ENCODE data around the gene USP31. TPM values are rescaled to one million over a fixed set of nuclear protein-coding genes. Genes with fewer than 3 reads are reported as not detected.

The USP31 gene
- total RNA-seq, 3 donors from 2014 or later, result 6.7 to 40.7 (median 21.0) TPM

- TF ChIP-seq POLR2AphosphoS5 (IDR thresholded peaks at IDR 0.05), result no peak
- no peak for TF ChIP-seq CTCF (IDR thresholded peaks at IDR 0.05)
- TF ChIP-seq POLR2A (IDR thresholded peaks at IDR 0.05), result no peak
Measured at GRCh38 chr16:23113185-23113584, 36.1 kb downstream of the USP31 start.

GRCh38 chr16:23110257-23110899 lies 38.9 kb downstream of the USP31 start:
- Histone ChIP-seq H3K4me1 (no peaks in the 10 kb centered on the region), H3K4me3 (no peak overlapping the region), H3K9me3 (no peaks in the 10 kb centered on the region), H3K27ac (no peak overlapping the region), H3K36me3 (no peaks in the 10 kb centered on the region), H3K27me3 (no peaks in the 10 kb centered on the region)
- DNase-seq (ENCODE audit: low spot score in 2 of 2), result no peak
- no peak for TF ChIP-seq POLR2AphosphoS5 (IDR thresholded peaks at IDR 0.05)
- TF ChIP-seq POLR2A (IDR thresholded peaks at IDR 0.05), result no peak
- no peak for TF ChIP-seq CTCF (IDR thresholded peaks at IDR 0.05)
- intact Hi-C loops (cut with DNase I; ENCODE audit: low total_unique reads), result no loop called here

More at GRCh38 chr16:23113185-23113584, 36.1 kb downstream of the USP31 start:
- no peaks in the 10 kb centered on the region for H3K9me3 ChIP-seq
- peak overlapping the region in 1 of 2 donors; percentile 20 for H3K27ac ChIP-seq
- no peaks in the 10 kb centered on the region for H3K4me1 ChIP-seq
- no peaks in the 10 kb centered on the region for H3K36me3 ChIP-seq
- intact Hi-C loops (cut with DNase I; ENCODE audit: low total_unique reads), result no loop called here
- H3K4me3 ChIP-seq, result no peak overlapping the region
- no peak for DNase-seq (ENCODE audit: low spot score in 2 of 2)
- no peaks in the 10 kb centered on the region for H3K27me3 ChIP-seq

GRCh38 chr16:23107936-23108335 lies 41.3 kb downstream of the USP31 start:
- no peaks in the 10 kb centered on the region for H3K36me3 ChIP-seq
- H3K4me1 ChIP-seq, result no peaks in the 10 kb centered on the region
- no peak for DNase-seq (ENCODE audit: low spot score in 2 of 2)
- intact Hi-C loops (cut with DNase I; ENCODE audit: low total_unique reads), result no loop called here
- TF ChIP-seq POLR2AphosphoS5 (IDR thresholded peaks at IDR 0.05) (no peak), CTCF (IDR thresholded peaks at IDR 0.05) (no peak), POLR2A (IDR thresholded peaks at IDR 0.05) (no peak)
- no peaks in the 10 kb centered on the region for H3K27me3 ChIP-seq
- H3K9me3 ChIP-seq, result no peaks in the 10 kb centered on the region
- H3K27ac ChIP-seq, result peak overlapping the region; percentile 31 to 35
- no peak overlapping the region for H3K4me3 ChIP-seq

- H3K36me3 ChIP-seq, result no peaks in the 10 kb centered on the region
- intact Hi-C loops (cut with DNase I; ENCODE audit: low total_unique reads), result no loop called here
- no peak overlapping the region for H3K4me3 ChIP-seq
- no peaks in the 10 kb centered on the region for H3K9me3 ChIP-seq
- H3K27ac ChIP-seq, result no peak overlapping the region
- TF ChIP-seq POLR2A (IDR thresholded peaks at IDR 0.05) (no peak), POLR2AphosphoS5 (IDR thresholded peaks at IDR 0.05) (no peak), CTCF (IDR thresholded peaks at IDR 0.05) (no peak)
- no peak for DNase-seq (ENCODE audit: low spot score in 2 of 2)
- no peaks in the 10 kb centered on the region for H3K4me1 ChIP-seq
- H3K27me3 ChIP-seq, result no peaks in the 10 kb centered on the region
Measured at GRCh38 chr16:23107117-23107516, 42.1 kb downstream of the USP31 start.

GRCh38 chr16:23105309-23105708 lies 43.9 kb downstream of the USP31 start:
- no peak overlapping the region for H3K4me3 ChIP-seq
- intact Hi-C loops (cut with DNase I; ENCODE audit: low total_unique reads), result no loop called here
- TF ChIP-seq POLR2A (IDR thresholded peaks at IDR 0.05) (no peak), CTCF (IDR thresholded peaks at IDR 0.05) (no peak), POLR2AphosphoS5 (IDR thresholded peaks at IDR 0.05) (no peak)
- DNase-seq (ENCODE audit: low spot score in 2 of 2), result no peak
- H3K4me1 ChIP-seq, result no peaks in the 10 kb centered on the region
- H3K27ac ChIP-seq, result peak overlapping the region; percentile 60 to 71
- H3K27me3 ChIP-seq, result no peaks in the 10 kb centered on the region
- no peaks in the 10 kb centered on the region for H3K9me3 ChIP-seq
- no peaks in the 10 kb centered on the region for H3K36me3 ChIP-seq
